Measurements from ENCODE around the gene UBR2. TPM values are rescaled to one million over a fixed set of nuclear protein-coding genes. Genes with fewer than 3 reads are reported as not detected.
"Not testable (repeated sequence)": the region's sequence is repeated elsewhere in the genome, so short reads cannot be mapped to it uniquely, and the experiment has no call there.

UBR2 gene
- total RNA-seq, 4 donors from 2014 or later, result 22.7 to 28.7 (median 25.3) TPM

- no peak for DNase-seq (ENCODE audit: low spot score in 2 of 2)
- intact Hi-C loops (cut with DNase I; ENCODE audit: low total_unique reads), result no loop called here
- WGBS, 2 donors, result 84 to 89% methylated on average over 5 of the region's 5 CpGs
These were observed 88.4 kb downstream of the UBR2 start for GRCh38 chr6:42652024-42652746.

GRCh38 chr6:42653851-42654250 is 90.0 kb downstream of the UBR2 start:
- TF ChIP-seq POLR2A (IDR thresholded peaks at IDR 0.05) (no peak), CTCF (IDR thresholded peaks at IDR 0.05) (no peak)
- intact Hi-C loops (cut with DNase I; ENCODE audit: low total_unique reads), result no loop called here
- WGBS, 2 donors, result 87 to 93% methylated on average over 5 of the region's 5 CpGs
- H3K4me3 ChIP-seq (ENCODE audit: low read depth, poor library complexity, severe bottlenecking), result no peak overlapping the region
- DNase-seq (ENCODE audit: low spot score in 2 of 2), result no peak

More at GRCh38 chr6:42652024-42652746, 88.4 kb downstream of the UBR2 start:
- no peak for TF ChIP-seq POLR2A (IDR thresholded peaks at IDR 0.05)
- no peak for TF ChIP-seq CTCF (IDR thresholded peaks at IDR 0.05)
- H3K4me3 ChIP-seq (ENCODE audit: low read depth, poor library complexity, severe bottlenecking), result no peak overlapping the region

GRCh38 chr6:42659806-42660205 is 96.0 kb downstream of the UBR2 start:
- 33 to 38% methylated on average over 1 of the region's 1 CpG for WGBS, 2 donors
- intact Hi-C loops (cut with DNase I; ENCODE audit: low total_unique reads), result loop anchor here (5.0 to 10.0 kb wide), 2 partner anchors 65 to 212 kb away; partner anchors contain the start of gene PRPH2
- no peak for TF ChIP-seq CTCF (IDR thresholded peaks at IDR 0.05)
- TF ChIP-seq POLR2A (IDR thresholded peaks at IDR 0.05), result no peak

GRCh38 chr6:42661540-42662153 is 97.8 kb downstream of the UBR2 start:
- TF ChIP-seq CTCF (IDR thresholded peaks at IDR 0.05), result peak in 1 of 3 donors; percentile 59
- TF ChIP-seq POLR2A (IDR thresholded peaks at IDR 0.05), result no peak
- 1 to 2% methylated on average over 5 of the region's 5 CpGs for WGBS, 2 donors
- peak; percentile 77 to 95 for DNase-seq (ENCODE audit: low spot score in 2 of 2)
- intact Hi-C loops (cut with DNase I; ENCODE audit: low total_unique reads), result loop anchor here (5.0 to 10.0 kb wide), 2 partner anchors 63 to 211 kb away; partner anchors contain the start of gene PRPH2
- H3K4me3 ChIP-seq (ENCODE audit: low read depth, poor library complexity, severe bottlenecking), result no peak overlapping the region

More at GRCh38 chr6:42659806-42660205, 96.0 kb downstream of the UBR2 start:
- DNase-seq (ENCODE audit: low spot score in 2 of 2), result no peak
- H3K4me3 ChIP-seq (ENCODE audit: low read depth, poor library complexity, severe bottlenecking), result no peak overlapping the region

GRCh38 chr6:42664718-42665117 is 100.9 kb downstream of the UBR2 start:
- no peak for DNase-seq (ENCODE audit: low spot score in 2 of 2)
- no peak overlapping the region for H3K4me3 ChIP-seq (ENCODE audit: low read depth, poor library complexity, severe bottlenecking)
- intact Hi-C loops (cut with DNase I; ENCODE audit: low total_unique reads), result loop anchor here (5.0 to 10.0 kb wide), 2 partner anchors 60 to 208 kb away; partner anchors contain the start of gene PRPH2
- TF ChIP-seq POLR2A (IDR thresholded peaks at IDR 0.05) (no peak), CTCF (IDR thresholded peaks at IDR 0.05) (no peak)
- 92 to 96% methylated on average over 2 of the region's 2 CpGs for WGBS, 2 donors

GRCh38 chr6:42674368-42674767 is 110.5 kb downstream of the UBR2 start:
- WGBS, 2 donors, result 80 to 87% methylated on average over 6 of the region's 6 CpGs
- intact Hi-C loops (cut with DNase I; ENCODE audit: low total_unique reads); H3K4me3 ChIP-seq (ENCODE audit: low read depth, poor library complexity, severe bottlenecking); DNase-seq (ENCODE audit: low spot score in 2 of 2): not testable (repeated sequence)

Measured in lower leg skin (tissue), 4 donors.